HepG2 (cell line): ENCODE results near the gene TXNRD2. TPM values are rescaled to one million over a fixed set of nuclear protein-coding genes. Genes with fewer than 3 reads are reported as not detected.
A peak's percentile ranks its signal among the peaks of the same experiment; 100 is the strongest.

ENCODE experiments used
- CREB1 ChIP-seq, 2 experiments: fragments of 450-650 bp in 1 of 2; IDR thresholded peaks; 2 replicates each; pipeline ENCODE4 v1.6.1; 2016 to 2017; ENCODE audit warnings: control low read depth in 1 of 2, mild to moderate bottlenecking in 1 of 2, missing compliant biosample characterization in 1 of 2, missing genetic modification characterization in 1 of 2
- NFE2L1 ChIP-seq: sonication (generic); formaldehyde crosslinking; IDR thresholded peaks from 2 replicates; pipeline ENCODE4 v1.4.0; 2020; ENCODE audit warnings: missing genetic modification reagents, mild to moderate bottlenecking, borderline replicate concordance
- NR3C1 ChIP-seq: sonication (generic); formaldehyde crosslinking; IDR thresholded peaks from 2 replicates; pipeline ENCODE4 v1.4.0; 2020; ENCODE audit warnings: missing genetic modification reagents
- POLR2G ChIP-seq: fragments of 200-400 bp; formaldehyde crosslinking; IDR thresholded peaks from 2 replicates; pipeline ENCODE4 v1.6.1; 2018; ENCODE audit warnings: mild to moderate bottlenecking, low read depth, low read length, moderate library complexity
- RAD21 ChIP-seq: fragments of 450-650 bp; formaldehyde crosslinking; IDR thresholded peaks from 2 replicates; pipeline ENCODE4 v1.5.0; 2020; ENCODE audit warnings: mild to moderate bottlenecking
- STAG1 ChIP-seq: sonication (generic); formaldehyde crosslinking; IDR thresholded peaks from 2 replicates; pipeline ENCODE4 v1.4.0; 2020; ENCODE audit warnings: missing genetic modification reagents
- ZBTB7A ChIP-seq: sonication (generic); formaldehyde crosslinking; IDR thresholded peaks from 2 replicates; pipeline ENCODE4 v1.8.0; 2022; ENCODE audit warnings: mild to moderate bottlenecking, missing genetic modification reagents
- polyA plus RNA-seq, 8 experiments: library from polyadenylated mRNA; depleted of rRNA in 3 of 8; stranded (reverse) in 7 of 8; unstranded in 1 of 8; fragments of >200 nt; fragmentation: Illumina TruSeq in 4 of 8; extraction: Trizol in 4 of 8; gene quantifications; 2 replicates each; pipeline versions ENCODE4 v1.2.1 to v1.2.3, GENCODE V29; 2011 to 2016; ENCODE audit warnings: low read depth in 4 of 8, missing spikeins in 1 of 8, mixed read lengths in 1 of 8; ENCODE audit not compliant: insufficient read depth in 1 of 8
- total RNA-seq, 5 experiments: library from RNA; depleted of rRNA; stranded (reverse); fragments of >200 nt; fragmentation: Illumina TruSeq; extraction: Trizol; gene quantifications; 2 replicates each; pipeline ENCODE4 v1.2.3, GENCODE V29; 2016; ENCODE audit warnings: low read depth in 1 of 5
- TF ChIP-seq, protein P1 (sequence below): sonication (generic); formaldehyde crosslinking; IDR thresholded peaks from 2 replicates; pipeline ENCODE4 v1.5.0; 2020; ENCODE audit warnings: mild to moderate bottlenecking, missing genetic modification reagents
- TF ChIP-seq, protein P2 (sequence below): sonication (generic); formaldehyde crosslinking; IDR thresholded peaks from 2 replicates; pipeline ENCODE4 v1.8.1; 2023; ENCODE audit warnings: mild to moderate bottlenecking, missing genetic modification reagents

The TXNRD2 gene
- total and polyA plus RNA-seq, 2 of the 13 experiments (the other 11 are each of a cell fraction or from before 2014, with no cell fraction given) = 17.5 to 18.6 TPM

DNA sequence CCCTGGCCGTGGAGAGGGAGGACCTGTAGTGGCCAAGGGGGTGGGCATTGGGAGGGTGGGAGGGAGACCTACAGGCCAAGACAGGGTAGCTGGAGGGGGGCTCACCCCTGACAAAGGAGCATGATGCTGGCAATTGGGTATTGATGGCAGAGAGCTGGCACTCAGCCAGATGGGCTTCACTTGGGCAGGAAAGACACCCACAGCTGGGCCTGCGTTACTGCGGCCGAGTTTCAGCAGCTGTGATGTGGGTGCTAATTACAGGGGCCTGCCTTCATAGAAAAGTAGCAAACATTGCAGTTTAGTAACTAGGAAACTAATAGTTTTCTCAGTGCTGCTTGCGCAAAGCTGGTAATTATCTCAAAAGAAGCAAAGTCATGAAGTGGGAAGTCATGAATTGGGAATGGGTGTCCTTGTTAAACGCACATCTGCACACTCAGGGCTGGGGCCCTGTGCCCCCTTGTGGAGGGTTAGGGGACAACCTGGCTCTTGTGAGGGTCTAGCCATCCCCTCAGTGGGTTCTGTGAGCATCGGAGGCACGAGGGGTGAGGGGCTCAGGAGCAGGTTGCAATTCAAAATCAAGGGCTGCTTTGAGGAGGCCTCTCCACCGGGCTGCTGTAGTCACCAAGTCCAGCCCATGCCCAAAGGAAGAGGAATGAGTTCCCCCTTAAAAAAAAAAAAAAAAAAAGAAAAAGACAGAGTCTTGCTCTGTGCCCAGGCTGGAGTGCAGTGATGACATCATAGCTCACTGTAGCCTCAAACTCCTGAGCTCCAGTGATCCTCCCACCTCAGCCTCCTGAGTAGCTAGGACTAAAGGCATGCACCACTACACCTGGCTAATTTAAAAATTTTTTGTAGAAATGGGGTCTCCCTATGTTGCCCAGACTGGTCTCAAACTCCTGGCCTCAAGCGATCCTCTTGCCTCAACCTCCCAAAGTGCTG lies 24.4 kb upstream of the TXNRD2 start (continued):
- TF ChIP-seq, protein P1, sequence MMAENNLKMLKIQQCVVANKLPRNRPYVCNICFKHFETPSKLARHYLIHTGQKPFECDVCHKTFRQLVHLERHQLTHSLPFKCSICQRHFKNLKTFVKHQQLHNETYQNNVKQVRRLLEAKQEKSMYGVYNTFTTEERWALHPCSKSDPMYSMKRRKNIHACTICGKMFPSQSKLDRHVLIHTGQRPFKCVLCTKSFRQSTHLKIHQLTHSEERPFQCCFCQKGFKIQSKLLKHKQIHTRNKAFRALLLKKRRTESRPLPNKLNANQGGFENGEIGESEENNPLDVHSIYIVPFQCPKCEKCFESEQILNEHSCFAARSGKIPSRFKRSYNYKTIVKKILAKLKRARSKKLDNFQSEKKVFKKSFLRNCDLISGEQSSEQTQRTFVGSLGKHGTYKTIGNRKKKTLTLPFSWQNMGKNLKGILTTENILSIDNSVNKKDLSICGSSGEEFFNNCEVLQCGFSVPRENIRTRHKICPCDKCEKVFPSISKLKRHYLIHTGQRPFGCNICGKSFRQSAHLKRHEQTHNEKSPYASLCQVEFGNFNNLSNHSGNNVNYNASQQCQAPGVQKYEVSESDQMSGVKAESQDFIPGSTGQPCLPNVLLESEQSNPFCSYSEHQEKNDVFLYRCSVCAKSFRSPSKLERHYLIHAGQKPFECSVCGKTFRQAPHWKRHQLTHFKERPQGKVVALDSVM = peak; percentile 47; the same call in 1 of the 2 replicates
- TF ChIP-seq RAD21 (CRISPR knock-in tag) = 0 out of 2 replicates have a peak, but pooled peaks have one; percentile 24
- TF ChIP-seq, protein P2, sequence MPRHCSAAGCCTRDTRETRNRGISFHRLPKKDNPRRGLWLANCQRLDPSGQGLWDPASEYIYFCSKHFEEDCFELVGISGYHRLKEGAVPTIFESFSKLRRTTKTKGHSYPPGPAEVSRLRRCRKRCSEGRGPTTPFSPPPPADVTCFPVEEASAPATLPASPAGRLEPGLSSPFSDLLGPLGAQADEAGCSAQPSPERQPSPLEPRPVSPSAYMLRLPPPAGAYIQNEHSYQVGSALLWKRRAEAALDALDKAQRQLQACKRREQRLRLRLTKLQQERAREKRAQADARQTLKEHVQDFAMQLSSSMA = no peak
- TF ChIP-seq STAG1 (CRISPR knock-in tag) = peak; percentile 12; the same call in 1 of the 2 replicates
- no peak for TF ChIP-seq NR3C1 (CRISPR knock-in tag)
- peak; percentile 32; the same call in 1 of the 2 replicates for TF ChIP-seq POLR2G
- TF ChIP-seq NFE2L1 (CRISPR knock-in tag) = no peak
- 0 out of 2 replicates have a peak, but pooled peaks have one; percentile 46 for TF ChIP-seq ZBTB7A (CRISPR knock-in tag)
- peak; percentile 25; the same call in 1 of the 2 replicates for TF ChIP-seq CREB1 (IDR thresholded peaks at IDR 0.05)
- TF ChIP-seq CREB1 (CRISPR knock-in tag; IDR thresholded peaks at IDR 0.05) = no peak
